ENCODE results near the gene SKIL.

SKIL gene

DNA sequence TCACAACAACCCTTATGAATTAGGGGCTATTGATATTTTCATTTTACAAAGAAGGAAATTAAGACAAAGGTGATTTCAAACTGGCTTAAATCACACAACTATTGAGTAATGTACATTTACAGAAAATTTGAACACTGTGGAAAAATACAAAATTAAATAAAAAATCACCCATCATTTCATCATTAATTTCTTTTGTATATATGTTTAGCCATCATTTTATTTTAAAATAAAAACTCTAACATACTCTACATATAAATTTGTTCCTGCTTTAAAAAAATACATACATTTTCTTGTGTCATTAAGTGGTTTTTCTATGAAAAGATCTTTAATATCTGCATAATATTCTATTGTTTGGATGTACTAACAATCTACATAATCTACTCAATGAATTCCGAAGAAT is 81.3 kb downstream of the SKIL start:
- DNase-seq, result no peak

- no peak for DNase-seq
Measured at GRCh38 chr3:170440344-170440743, 82.8 kb downstream of the SKIL start.

GRCh38 chr3:170441412-170441811 is 83.9 kb downstream of the SKIL start:
- DNase-seq, result no peak

GRCh38 chr3:170442947-170443346 is 85.4 kb downstream of the SKIL start:
- DNase-seq, result no peak

GRCh38 chr3:170443457-170443856 is 85.9 kb downstream of the SKIL start:
- DNase-seq, result no peak
